Spleen (tissue), 11 donors: Measurements from ENCODE around the gene STK11IP. TPM values are rescaled to one million over a fixed set of nuclear protein-coding genes. Genes with fewer than 3 reads are reported as not detected.

Experiments
- DNase-seq: peaks from one replicate; pipeline ENCODE4 v3.0.0-alpha.2; 2020
- H3K27ac ChIP-seq, 8 donors: fragments of 200-600 bp; sonication (generic) in 7 of 8; 1 replicate in 4 of 8; 2 replicates in 4 of 8; pipeline versions ENCODE4 v1.5.0 to v1.8.0; 2016 to 2021; ENCODE audit warnings: inconsistent platforms in 4 of 8, mild to moderate bottlenecking in 4 of 8, moderate library complexity in 1 of 8
- H3K27me3 ChIP-seq, 7 donors: fragments of 200-600 bp; sonication (generic) in 6 of 7; replicated peaks in 1 of 7; 1 replicate in 4 of 7; 2 replicates in 3 of 7; pipeline versions ENCODE4 v1.5.0 to v1.8.0; 2016 to 2021; ENCODE audit warnings: inconsistent platforms in 3 of 7, mild to moderate bottlenecking in 1 of 7
- H3K36me3 ChIP-seq, 6 donors: fragments of 200-600 bp; sonication (generic) in 5 of 6; 1 replicate in 4 of 6; 2 replicates in 2 of 6; pipeline versions ENCODE4 v1.5.0 to v1.8.0; 2016 to 2021; ENCODE audit warnings: inconsistent platforms in 2 of 6
- H3K4me1 ChIP-seq, 6 donors: fragments of 200-600 bp; sonication (generic) in 5 of 6; 1 replicate in 3 of 6; 2 replicates in 3 of 6; pipeline versions ENCODE4 v1.5.0 to v1.8.0; 2016 to 2021; ENCODE audit warnings: inconsistent platforms in 3 of 6
- H3K4me3 ChIP-seq, 8 donors: fragments of 200-600 bp; sonication (generic) in 7 of 8; 1 replicate in 4 of 8; 2 replicates in 4 of 8; pipeline versions ENCODE4 v1.5.0 to v1.8.0; 2016 to 2021; ENCODE audit warnings: inconsistent platforms in 4 of 8, mild to moderate bottlenecking in 4 of 8, moderate library complexity in 2 of 8
- H3K9me3 ChIP-seq, 8 donors: fragments of 200-600 bp; sonication (generic) in 7 of 8; 1 replicate in 4 of 8; 2 replicates in 4 of 8; pipeline versions ENCODE4 v1.5.0 to v1.8.0; 2016 to 2021; ENCODE audit warnings: inconsistent platforms in 4 of 8
- POLR2A ChIP-seq, 3 donors: fragments of 450-650 bp; IDR thresholded peaks; one replicate each; pipeline ENCODE4 v1.5.1; 2017; ENCODE audit warnings: antibody characterized with exemption in 3 of 3, mild to moderate bottlenecking in 1 of 3
- POLR2AphosphoS5 ChIP-seq, 3 donors: sonication (generic); formaldehyde crosslinking; IDR thresholded peaks; one replicate each; pipeline ENCODE4 v1.5.1; 2017; ENCODE audit warnings: antibody characterized with exemption in 3 of 3
- WGBS, 5 donors: extraction: QIAGEN DNeasy Blood & Tissue Kit in 3 of 5; methylation state at CpG; one replicate each; pipeline versions ENCODE4 v1.1.5 to v1.1.7; 2013 to 2018; 5-methylcytosine and 5-hydroxymethylcytosine counted together
- intact Hi-C: fragments of 100-400 bp; cut with DNase I; formaldehyde crosslinking; loops from one replicate; pipeline ENCODE4 v1.15.0; 2023; ENCODE audit warnings: low total_unique reads
- polyA plus RNA-seq, 3 donors: library from polyadenylated mRNA; stranded (reverse); fragments of 200-250 nt; gene quantifications; one replicate each; pipeline ENCODE4 v1.2.1, GENCODE V29; 2013
- total RNA-seq, 7 donors: library from RNA; depleted of rRNA in 3 of 7; stranded (reverse); fragments of >200 nt in 3 of 7; fragmentation: NEBNext Ultra II Directional in 4 of 7; extraction: Animal tissue kit (Norgen Biotek cat#: 25700) in 4 of 7; gene quantifications; one replicate each; pipeline versions ENCODE4 v1.1.0 to v1.2.1, GENCODE V29; 2016 to 2021
- TF ChIP-seq, protein P1 (sequence below), 11 experiments: fragments of 200-600 bp in 7 of 11; fragments of 450-650 bp in 4 of 11; sonication (generic) in 4 of 11; IDR thresholded peaks in 8 of 11; conservative IDR thresholded peaks in 3 of 11; 1 replicate in 7 of 11; 2 replicates in 4 of 11; pipeline versions ENCODE4 v1.4.0 to v1.8.0; 2016 to 2021; ENCODE audit warnings: antibody characterized with exemption in 11 of 11, inconsistent platforms in 4 of 11, mild to moderate bottlenecking in 1 of 11
- donor health status: healthy with polysubstance abuse.
- donor health status: DM: no; HTN: no; CAD: no; lungs with moderate emphysema.
- donor health status: DM: no; HTN: no; CAD: no.
- donor health status: Bipolar disorder and iron deficiency.
- donor health status: healthy.
- donor health status: DM: no; HTN: no; CAD: no.
- donor health status: DM: yes; HTN: yes; CAD: no.

The STK11IP gene
- total and polyA plus RNA-seq, 10 donors: 15.8 to 57.0 (median 36.5) TPM

DNA sequence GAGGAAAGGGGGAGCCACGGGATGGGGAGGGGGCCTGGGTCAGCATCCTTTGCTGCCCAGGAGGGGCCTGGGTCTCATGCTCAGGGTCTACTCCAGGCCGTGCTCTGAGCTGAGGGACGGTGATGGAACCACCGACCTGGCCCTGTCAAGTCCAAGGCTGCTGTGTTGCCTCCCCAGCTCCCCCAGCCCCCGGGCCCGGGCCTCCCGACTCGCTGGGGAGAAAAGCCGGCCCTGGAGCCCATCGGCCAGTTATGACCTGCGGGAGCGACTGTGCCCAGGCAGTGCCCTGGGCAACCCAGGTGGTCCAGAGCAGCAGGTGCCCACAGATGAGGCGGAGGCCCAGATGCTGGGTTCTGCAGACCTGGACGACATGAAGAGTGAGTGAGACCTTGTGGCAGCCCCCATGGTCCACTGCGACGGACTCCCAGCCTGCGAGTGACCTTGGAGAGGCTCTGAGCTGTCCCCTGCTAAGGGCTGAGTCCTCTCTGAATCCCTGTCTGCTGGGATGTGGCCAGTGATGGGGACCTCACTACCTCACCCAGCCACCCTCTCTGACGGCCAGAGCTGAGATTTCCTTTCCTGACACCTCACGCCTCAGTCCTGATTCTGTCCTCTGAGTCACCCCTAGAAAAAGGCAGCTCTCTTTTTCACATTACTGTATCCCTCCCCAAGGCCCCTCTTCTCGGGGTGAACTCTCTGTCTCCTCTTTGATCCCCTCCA is 32.5 kb downstream of the STK11IP start:
- TF ChIP-seq POLR2AphosphoS5 (IDR thresholded peaks at IDR 0.05): no peak
- no peak for TF ChIP-seq POLR2A (IDR thresholded peaks at IDR 0.05)
- TF ChIP-seq, protein P1, sequence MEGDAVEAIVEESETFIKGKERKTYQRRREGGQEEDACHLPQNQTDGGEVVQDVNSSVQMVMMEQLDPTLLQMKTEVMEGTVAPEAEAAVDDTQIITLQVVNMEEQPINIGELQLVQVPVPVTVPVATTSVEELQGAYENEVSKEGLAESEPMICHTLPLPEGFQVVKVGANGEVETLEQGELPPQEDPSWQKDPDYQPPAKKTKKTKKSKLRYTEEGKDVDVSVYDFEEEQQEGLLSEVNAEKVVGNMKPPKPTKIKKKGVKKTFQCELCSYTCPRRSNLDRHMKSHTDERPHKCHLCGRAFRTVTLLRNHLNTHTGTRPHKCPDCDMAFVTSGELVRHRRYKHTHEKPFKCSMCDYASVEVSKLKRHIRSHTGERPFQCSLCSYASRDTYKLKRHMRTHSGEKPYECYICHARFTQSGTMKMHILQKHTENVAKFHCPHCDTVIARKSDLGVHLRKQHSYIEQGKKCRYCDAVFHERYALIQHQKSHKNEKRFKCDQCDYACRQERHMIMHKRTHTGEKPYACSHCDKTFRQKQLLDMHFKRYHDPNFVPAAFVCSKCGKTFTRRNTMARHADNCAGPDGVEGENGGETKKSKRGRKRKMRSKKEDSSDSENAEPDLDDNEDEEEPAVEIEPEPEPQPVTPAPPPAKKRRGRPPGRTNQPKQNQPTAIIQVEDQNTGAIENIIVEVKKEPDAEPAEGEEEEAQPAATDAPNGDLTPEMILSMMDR (IDR thresholded peaks at IDR 0.05 in 8 of 11, conservative IDR thresholded peaks at IDR 0.05 in 3 of 11): no peak
- DNase-seq: no peak
- Histone ChIP-seq H3K4me3 (no peak overlapping the region), H3K9me3 (no peaks in the 10 kb centered on the region), H3K27ac (no peak overlapping the region), H3K4me1 (peaks cover 0 to 19% (median 11%) of the 10 kb centered on the region in 6 donors), H3K36me3 (no peaks in the 10 kb centered on the region), H3K27me3 (peaks cover 0 to 83% (median 31%) of the 10 kb centered on the region in 7 donors)
- intact Hi-C loops: no loop called here
- WGBS, 5 donors: 67 to 88% (median 83%) methylated on average over 12 to 20 of the region's 20 CpGs

DNA sequence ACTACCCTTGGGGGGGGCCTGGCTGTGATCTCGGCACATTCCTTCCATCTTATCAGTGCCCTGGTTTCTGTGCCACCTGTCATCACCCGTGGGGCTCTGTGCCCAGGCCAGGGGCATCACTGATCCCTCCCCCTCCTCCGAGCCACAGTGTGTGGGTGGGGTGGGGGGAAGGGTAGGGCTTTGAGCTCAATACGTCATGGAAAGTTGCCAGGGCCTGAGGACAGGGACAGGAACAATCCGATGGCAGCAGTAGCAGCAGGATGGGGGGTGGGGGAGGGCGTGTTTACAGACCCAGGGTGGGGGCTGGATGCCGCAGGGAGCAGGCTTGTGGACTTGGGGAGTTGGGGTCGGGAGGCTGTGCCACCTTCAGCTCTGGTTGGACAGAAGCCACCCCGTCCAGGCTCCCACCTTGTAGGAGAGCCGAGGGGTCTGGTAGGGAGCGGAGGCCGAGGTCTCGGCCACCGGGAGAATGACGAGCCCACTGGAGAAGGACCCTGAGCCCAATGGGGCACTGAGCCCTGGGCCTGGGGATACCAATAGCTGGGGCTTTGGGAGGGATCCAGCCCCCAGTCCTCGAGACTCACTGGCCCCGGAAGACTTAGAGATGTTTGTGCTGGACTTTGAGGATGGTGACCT is 33.2 kb downstream of the STK11IP start:
- TF ChIP-seq POLR2A (IDR thresholded peaks at IDR 0.05): no peak
- TF ChIP-seq POLR2AphosphoS5 (IDR thresholded peaks at IDR 0.05): no peak
- TF ChIP-seq, protein P1 (IDR thresholded peaks at IDR 0.05 in 8 of 11, conservative IDR thresholded peaks at IDR 0.05 in 3 of 11): no peak
- Histone ChIP-seq H3K9me3 (no peaks in the 10 kb centered on the region), H3K4me3 (no peak overlapping the region), H3K4me1 (peaks cover 0 to 19% (median 11%) of the 10 kb centered on the region in 6 donors), H3K36me3 (no peaks in the 10 kb centered on the region), H3K27ac (no peak overlapping the region), H3K27me3 (peaks cover 0 to 83% (median 31%) of the 10 kb centered on the region in 7 donors)
- DNase-seq: no peak
- WGBS, 5 donors: 72 to 83% (median 74%) methylated on average over 11 to 17 of the region's 17 CpGs
- intact Hi-C loops: no loop called here

DNA sequence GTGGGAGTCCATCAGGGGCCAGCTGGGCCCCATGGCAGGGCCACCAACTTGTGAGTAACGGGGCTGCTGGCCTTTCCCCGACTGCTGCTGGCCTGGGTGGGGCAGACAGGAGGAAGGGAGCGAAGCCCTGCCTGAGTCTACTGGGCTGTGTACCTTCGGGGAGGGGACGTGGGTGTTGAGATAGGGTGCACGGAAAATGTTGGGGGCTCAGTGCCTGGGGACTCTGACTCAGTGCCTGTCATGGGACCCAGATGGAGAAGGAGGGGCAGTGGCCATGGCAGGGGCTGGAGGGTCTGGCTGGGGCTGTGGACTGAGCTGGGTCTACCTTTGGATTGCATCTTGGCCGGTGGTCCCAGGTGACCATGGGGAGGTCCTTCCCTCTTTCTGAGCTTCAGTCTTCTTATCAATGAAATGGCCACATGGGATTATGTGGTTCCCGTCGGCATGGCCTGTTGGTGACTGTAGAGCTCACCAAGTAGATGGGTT is 33.8 kb downstream of the STK11IP start:
- 80 to 90% (median 85%) methylated on average over 9 of the region's 9 CpGs for WGBS, 5 donors
- DNase-seq: no peak

More for the DNA sequence above, 33.8 kb downstream of the STK11IP start:
- no peak for TF ChIP-seq POLR2A (IDR thresholded peaks at IDR 0.05)
- TF ChIP-seq, protein P1 (IDR thresholded peaks at IDR 0.05 in 8 of 11, conservative IDR thresholded peaks at IDR 0.05 in 3 of 11): no peak
- TF ChIP-seq POLR2AphosphoS5 (IDR thresholded peaks at IDR 0.05): no peak
- H3K27me3 ChIP-seq: peaks cover 0 to 82% (median 31%) of the 10 kb centered on the region in 7 donors
- no peaks in the 10 kb centered on the region for H3K36me3 ChIP-seq
- peaks cover 0 to 19% (median 11%) of the 10 kb centered on the region in 6 donors for H3K4me1 ChIP-seq
- no peak overlapping the region for H3K27ac ChIP-seq
- H3K4me3 ChIP-seq: no peak overlapping the region
- H3K9me3 ChIP-seq: no peaks in the 10 kb centered on the region
- intact Hi-C loops: no loop called here
